Effector memory CD4-positive, alpha-beta T cell (primary cell): ENCODE measurements around the gene CCDC85B.

Source experiments
- DNase-seq, 3 donors: peaks; one replicate each; pipeline ENCODE4 v3.0.0-alpha.2; 2020
- H3K27ac ChIP-seq: 2 replicates; pipeline ENCODE4 v1.7.0; 2013; ENCODE audit warnings: mild to moderate bottlenecking, low read length, moderate library complexity; ENCODE audit not compliant: insufficient read depth, poor library complexity, severe bottlenecking
- H3K27me3 ChIP-seq: replicated peaks from 2 replicates; pipeline ENCODE4 v1.7.0; 2013; ENCODE audit warnings: mild to moderate bottlenecking, low read length; ENCODE audit not compliant: insufficient read depth, control insufficient read depth, poor library complexity, severe bottlenecking
- H3K36me3 ChIP-seq: 2 replicates; pipeline ENCODE4 v1.7.0; 2013; ENCODE audit warnings: mild to moderate bottlenecking, low read length, moderate library complexity; ENCODE audit not compliant: control insufficient read depth, insufficient read depth
- H3K4me1 ChIP-seq: 2 replicates; pipeline ENCODE4 v1.7.0; 2013; ENCODE audit warnings: low read length, mild to moderate bottlenecking; ENCODE audit not compliant: control insufficient read depth, insufficient read depth, poor library complexity, severe bottlenecking
- H3K4me3 ChIP-seq: 2 replicates; pipeline ENCODE4 v1.7.0; 2013; ENCODE audit warnings: low read length, low read depth, mild to moderate bottlenecking; ENCODE audit not compliant: insufficient read depth, poor library complexity, severe bottlenecking
- H3K9me3 ChIP-seq: 2 replicates; pipeline ENCODE4 v1.7.0; 2013; ENCODE audit warnings: mild to moderate bottlenecking, low read length, moderate library complexity; ENCODE audit not compliant: control insufficient read depth

Gene CCDC85B

DNA sequence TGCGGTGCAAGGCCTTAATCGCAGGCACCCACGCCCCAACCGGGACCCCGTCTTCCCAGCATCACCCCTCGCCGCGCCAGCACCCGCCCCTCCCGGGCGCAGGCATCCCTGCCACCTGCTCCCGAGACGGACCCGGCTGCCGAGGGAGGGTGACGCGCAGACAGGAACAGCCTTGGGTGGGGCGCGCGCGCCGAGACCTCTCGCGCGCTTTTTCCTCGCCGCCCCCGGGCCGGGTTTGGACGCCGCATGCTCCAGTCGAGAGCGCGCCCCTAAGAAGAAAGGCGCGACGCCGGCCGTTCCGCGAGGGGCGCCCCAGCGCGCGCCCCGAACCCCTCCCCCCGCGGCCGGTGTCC is 33.0 kb upstream of the CCDC85B start:
- peaks cover 46% of the 10 kb centered on the region for H3K4me1 ChIP-seq
- H3K27ac ChIP-seq = peak overlapping the region; percentile 71
- no peaks in the 10 kb centered on the region for H3K27me3 ChIP-seq
- H3K4me3 ChIP-seq = peak overlapping the region; percentile 96
- H3K36me3 ChIP-seq = peaks cover 42% of the 10 kb centered on the region
- H3K9me3 ChIP-seq = no peaks in the 10 kb centered on the region
- peak; percentile 29 to 48 (median 47) for DNase-seq

DNA sequence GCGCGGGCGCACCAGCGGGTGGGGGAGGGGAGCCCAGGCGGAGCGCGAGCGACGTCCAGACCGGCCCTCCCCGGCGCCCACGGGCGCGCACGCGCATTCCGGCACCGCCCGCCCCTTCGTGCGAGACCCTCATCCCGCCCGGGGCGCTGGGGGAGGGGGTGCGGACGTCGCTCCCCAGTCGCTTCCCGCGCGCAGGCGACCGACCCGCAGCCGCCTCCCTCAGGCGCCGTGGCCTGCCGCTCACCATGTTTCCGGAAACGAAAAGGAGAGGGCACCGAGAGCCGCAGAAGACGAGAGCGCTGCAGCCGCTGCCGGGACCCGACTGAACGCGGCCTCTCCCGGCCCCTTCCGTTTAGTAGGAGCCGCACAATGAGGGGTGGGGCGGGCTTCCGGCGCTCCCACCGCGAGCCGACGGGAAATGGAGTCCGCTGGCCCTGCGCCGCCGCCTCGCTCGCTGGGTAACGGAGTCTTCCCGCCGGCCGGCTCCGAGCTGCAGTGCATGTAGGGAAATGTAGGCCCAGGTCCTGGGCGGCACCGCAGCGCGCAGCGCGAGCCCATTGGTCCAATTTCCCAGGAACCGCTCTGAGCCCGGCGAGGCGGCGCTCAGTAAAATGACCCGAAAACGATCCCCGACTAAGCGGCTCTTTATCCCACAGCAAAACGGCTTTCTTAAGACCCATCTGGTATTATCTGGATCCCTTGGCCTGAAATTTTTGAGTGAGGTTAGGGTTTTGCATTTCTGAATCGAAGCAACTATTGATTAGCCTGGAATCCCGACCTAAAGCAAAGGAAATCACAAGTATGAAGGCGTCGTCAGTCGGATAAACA is 32.4 kb upstream of the CCDC85B start, which contains the start of gene CFL1:
Gene CFL1, minus strand, starts transcription at position 328 of the 828 bp plus-strand sequence. Its CDS starts 81 bp downstream, at position 247.
- no peaks in the 10 kb centered on the region for H3K27me3 ChIP-seq
- H3K36me3 ChIP-seq = peaks cover 42% of the 10 kb centered on the region
- H3K4me1 ChIP-seq = peaks cover 46% of the 10 kb centered on the region
- H3K9me3 ChIP-seq = no peaks in the 10 kb centered on the region
- peak; percentile 94 to 97 (median 95) for DNase-seq
- peak within 1 kb of the TSS; percentile 96 for H3K4me3 ChIP-seq
- peak within 1 kb of the TSS; percentile 86 for H3K27ac ChIP-seq

DNA sequence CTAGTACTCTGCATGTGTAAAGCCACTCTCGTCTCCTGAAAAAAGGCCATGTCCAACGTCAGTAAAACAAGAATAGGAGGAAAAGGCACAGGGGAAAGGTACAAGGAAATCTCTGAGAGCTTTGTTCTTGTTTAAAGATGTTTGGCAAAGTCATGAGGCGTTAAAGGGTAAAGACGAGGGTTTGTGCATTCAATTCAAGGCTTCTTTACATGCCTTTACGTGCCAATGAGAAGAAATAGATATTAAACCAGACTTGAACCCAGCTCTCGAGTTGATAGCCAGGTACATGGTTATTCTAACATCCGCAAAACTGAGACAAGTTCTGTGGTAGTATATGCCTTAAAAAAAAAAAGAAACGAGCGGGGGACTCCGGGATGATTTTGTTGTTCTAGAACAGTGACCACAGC is 31.8 kb upstream of the CCDC85B start:
- H3K4me1 ChIP-seq = peaks cover 44% of the 10 kb centered on the region
- no peaks in the 10 kb centered on the region for H3K9me3 ChIP-seq
- no peaks in the 10 kb centered on the region for H3K27me3 ChIP-seq
- peak overlapping the region; percentile 96 for H3K4me3 ChIP-seq
- H3K36me3 ChIP-seq = peaks cover 42% of the 10 kb centered on the region
- peak overlapping the region; percentile 86 for H3K27ac ChIP-seq
- no peak for DNase-seq

DNA sequence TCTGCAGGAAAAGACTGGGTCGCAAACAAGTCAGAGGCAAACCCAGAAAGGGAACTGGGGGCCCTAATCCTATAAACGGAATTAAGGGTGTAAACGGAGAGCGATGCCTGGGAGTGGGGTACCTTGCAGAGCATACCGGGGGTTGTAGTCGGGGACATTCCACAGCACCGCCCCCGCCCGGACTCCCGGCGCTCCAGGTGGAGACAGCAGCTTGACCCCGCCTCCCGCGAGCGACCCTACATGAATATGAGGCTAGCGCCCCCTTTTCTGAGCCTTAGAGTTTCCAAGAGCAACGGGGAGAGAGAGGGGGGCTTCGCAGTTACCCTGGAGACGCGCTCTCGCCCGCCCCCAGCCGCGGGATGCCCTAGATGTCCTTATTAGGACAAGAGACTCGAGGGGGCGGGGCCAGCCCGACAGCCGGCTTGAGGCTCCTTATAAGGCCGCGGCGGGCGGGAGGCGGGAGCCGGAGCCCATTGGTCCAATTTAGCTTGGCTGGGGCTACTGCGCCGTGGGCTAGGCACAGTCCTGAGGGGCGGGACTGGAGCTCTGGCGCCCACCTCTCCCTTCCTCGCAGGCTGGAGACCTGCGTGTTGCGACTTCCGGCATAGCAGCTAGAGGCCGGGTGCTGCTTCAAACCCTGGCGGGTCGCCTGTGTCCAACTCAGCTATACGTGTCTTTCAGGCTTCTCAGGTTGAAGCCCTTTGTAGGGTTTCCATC is 31.2 kb upstream of the CCDC85B start:
- Histone ChIP-seq H3K36me3 (peaks cover 42% of the 10 kb centered on the region), H3K4me1 (peaks cover 42% of the 10 kb centered on the region), H3K27ac (peak overlapping the region; percentile 86)

DNA sequence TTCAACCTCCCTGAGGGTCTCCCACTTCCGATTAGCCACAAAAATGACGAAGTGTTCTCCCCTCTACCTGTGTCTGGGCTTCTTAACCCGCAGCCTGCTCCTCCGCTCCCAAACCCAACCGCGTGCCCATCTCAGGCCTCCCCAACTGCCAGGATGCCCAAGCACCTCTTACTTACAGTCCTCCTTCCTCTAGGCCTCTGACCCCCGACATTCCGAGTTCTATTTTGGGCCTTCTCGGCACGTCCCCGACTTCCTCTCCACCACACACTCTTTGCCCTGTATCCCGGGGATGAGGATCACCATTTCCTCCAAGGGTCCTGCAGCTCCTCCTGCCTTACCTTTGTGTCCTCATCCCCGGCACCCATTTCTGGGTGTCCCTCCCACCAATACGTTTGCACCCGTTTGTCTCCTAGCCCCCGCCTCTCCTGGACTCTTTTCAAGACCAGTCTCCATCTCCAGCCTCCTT is 30.6 kb upstream of the CCDC85B start:
- H3K36me3 ChIP-seq = peaks cover 42% of the 10 kb centered on the region
- H3K27ac ChIP-seq = peak overlapping the region; percentile 86
- peak overlapping the region; percentile 96 for H3K4me3 ChIP-seq
- no peaks in the 10 kb centered on the region for H3K9me3 ChIP-seq
- DNase-seq = no peak
- H3K27me3 ChIP-seq = no peaks in the 10 kb centered on the region
- peaks cover 42% of the 10 kb centered on the region for H3K4me1 ChIP-seq

More for the DNA sequence above, 31.2 kb upstream of the CCDC85B start:
- peak; percentile 94 to 96 (median 94) for DNase-seq
- H3K9me3 ChIP-seq = no peaks in the 10 kb centered on the region
- peak overlapping the region; percentile 96 for H3K4me3 ChIP-seq
- no peaks in the 10 kb centered on the region for H3K27me3 ChIP-seq

DNA sequence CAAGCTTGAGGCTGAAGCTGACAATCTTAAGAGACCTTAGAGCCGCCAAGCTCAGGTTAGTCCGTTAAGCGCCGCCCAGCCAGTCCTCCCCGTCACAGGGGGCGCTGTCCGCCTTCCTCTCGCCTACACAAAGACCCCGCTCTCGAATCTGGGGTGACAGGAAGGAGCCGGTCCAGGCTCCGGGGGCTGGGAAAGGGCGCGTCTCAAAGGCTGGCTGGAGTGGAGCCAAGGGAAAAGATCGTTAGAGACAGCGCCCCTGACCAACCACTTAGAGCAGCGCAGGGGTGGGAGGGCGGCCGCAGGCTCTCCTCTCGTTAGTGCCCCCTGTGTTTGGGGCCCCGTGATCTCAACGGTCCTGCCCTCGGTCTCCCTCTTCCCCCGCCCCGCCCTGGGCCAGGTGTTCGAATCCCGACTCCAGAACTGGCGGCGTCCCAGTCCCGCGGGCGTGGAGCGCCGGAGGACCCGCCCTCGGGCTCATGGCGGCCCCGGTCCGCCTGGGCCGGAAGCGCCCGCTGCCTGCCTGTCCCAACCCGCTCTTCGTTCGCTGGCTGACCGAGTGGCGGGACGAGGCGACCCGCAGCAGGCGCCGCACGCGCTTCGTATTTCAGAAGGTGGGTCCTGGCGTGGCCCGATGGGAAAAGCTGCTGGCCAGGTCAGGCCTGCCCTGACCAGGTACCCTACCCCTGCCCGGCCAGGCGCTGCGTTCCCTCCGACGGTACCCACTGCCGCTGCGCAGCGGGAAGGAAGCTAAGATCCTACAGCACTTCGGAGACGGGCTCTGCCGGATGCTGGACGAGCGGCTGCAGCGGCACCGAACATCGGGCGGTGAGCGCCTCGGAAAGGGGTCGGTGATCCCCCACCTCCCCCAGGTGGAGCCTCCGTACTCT is 30.0 kb upstream of the CCDC85B start, which contains the start of gene MUS81:
Gene MUS81, plus strand, starts transcription at position 156 of the 887 bp plus-strand sequence. Its CDS starts 321 bp downstream, at position 477.
- Histone ChIP-seq H3K4me1 (peaks cover 40% of the 10 kb centered on the region), H3K36me3 (peaks cover 42% of the 10 kb centered on the region), H3K9me3 (no peaks in the 10 kb centered on the region), H3K27me3 (no peaks in the 10 kb centered on the region), H3K27ac (peak within 1 kb of the TSS; percentile 86), H3K4me3 (peak within 1 kb of the TSS; percentile 96)
- DNase-seq = peak; percentile 86 to 92 (median 91)

DNA sequence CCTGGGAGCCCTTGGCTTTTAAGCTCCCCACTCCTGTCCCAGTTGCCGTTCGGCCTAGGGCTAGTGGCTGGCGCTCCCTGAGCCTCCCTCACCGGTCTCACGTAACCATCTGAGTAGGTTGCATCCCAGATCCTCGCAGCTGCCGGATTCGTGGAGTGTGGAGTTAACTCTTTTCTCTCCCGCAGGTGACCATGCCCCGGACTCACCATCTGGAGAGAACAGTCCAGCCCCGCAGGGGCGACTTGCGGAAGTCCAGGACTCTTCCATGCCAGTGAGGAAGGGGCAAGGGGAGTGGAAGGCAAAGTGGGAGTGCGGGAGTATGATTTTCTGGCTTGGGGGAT is 29.3 kb upstream of the CCDC85B start:
- H3K27ac ChIP-seq = peak overlapping the region; percentile 86
- H3K9me3 ChIP-seq = no peaks in the 10 kb centered on the region
- H3K36me3 ChIP-seq = peaks cover 42% of the 10 kb centered on the region
- H3K27me3 ChIP-seq = no peaks in the 10 kb centered on the region
- H3K4me1 ChIP-seq = peaks cover 33% of the 10 kb centered on the region
- no peak for DNase-seq
- H3K4me3 ChIP-seq = peak overlapping the region; percentile 96

DNA sequence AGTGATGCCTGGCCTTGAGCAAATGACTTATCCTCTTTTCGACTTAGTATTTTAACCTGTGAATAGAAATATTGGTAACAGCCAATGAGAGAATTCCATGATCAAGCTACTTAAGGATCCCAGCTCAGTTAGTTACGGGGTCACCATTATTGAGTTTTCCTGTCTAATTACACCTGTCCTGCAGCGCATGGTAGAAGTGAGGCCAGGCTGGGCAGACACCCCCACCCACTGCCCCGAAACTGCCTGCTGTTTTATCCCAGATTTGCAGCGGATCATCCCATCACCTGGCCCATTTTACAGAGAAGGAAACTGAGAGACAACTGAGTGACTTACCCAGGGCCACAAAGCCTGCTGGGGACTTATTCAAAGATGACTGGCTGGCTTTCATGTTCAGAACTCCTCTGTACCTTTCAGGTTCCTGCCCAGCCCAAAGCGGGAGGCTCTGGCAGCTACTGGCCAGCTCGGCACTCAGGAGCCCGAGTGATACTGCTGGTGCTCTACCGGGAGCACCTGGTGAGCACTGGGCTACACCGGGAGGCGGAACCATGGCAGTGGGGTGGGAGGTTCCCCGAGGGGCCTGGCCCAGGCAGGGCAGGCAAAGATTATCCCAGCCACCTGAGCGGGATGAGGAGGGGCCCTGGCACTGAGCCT is 28.8 kb upstream of the CCDC85B start:
- H3K4me3 ChIP-seq = peak overlapping the region; percentile 96
- no peaks in the 10 kb centered on the region for H3K27me3 ChIP-seq
- no peak for DNase-seq
- no peaks in the 10 kb centered on the region for H3K9me3 ChIP-seq
- peak overlapping the region; percentile 86 for H3K27ac ChIP-seq
- peaks cover 28% of the 10 kb centered on the region for H3K4me1 ChIP-seq
- H3K36me3 ChIP-seq = peaks cover 47% of the 10 kb centered on the region

DNA sequence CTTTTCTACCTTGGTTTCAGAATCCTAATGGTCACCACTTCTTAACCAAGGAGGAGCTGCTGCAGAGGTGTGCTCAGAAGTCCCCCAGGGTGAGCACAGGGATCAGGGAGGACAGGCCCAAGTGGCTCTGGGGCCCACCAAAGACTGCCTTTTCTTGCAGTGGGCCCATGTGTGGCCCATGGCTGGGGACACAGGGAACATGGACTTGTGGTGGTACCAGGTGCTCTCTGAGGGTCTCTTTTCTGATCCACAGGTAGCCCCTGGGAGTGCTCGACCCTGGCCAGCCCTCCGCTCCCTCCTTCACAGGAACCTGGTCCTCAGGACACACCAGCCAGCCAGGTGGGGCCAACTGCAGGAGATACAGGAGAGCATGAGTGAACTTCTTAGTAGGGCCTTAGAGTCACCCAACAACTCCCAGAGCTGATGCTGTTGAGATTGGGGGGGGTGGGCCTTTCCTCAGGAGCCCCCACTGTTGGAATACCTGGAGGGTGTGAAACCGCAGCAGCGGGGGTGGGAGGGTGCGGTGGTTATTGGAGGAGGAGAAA is 28.2 kb upstream of the CCDC85B start:
- Histone ChIP-seq H3K27ac (no peak overlapping the region), H3K36me3 (peaks cover 53% of the 10 kb centered on the region), H3K27me3 (no peaks in the 10 kb centered on the region), H3K4me3 (no peak overlapping the region), H3K4me1 (peaks cover 26% of the 10 kb centered on the region), H3K9me3 (no peaks in the 10 kb centered on the region)
- no peak for DNase-seq
